NCI-H1694 treated with DMSO at 0.1 percent for 48 hours (cell line): ENCODE data around the gene EEPD1.
"Not testable (repeated sequence)": the region's sequence is repeated elsewhere in the genome, so short reads cannot be mapped to it uniquely, and the experiment has no call there.

Source experiments
- DNase-seq: peaks from one replicate; lab custom pipeline; 2025; lab: John Stamatoyannopoulos, UW

The EEPD1 gene

GRCh38 chr7:36129048-36129534 lies 24.0 kb upstream of the EEPD1 start:
- DNase-seq = peak; percentile 34

GRCh38 chr7:36130236-36130945 lies 22.7 kb upstream of the EEPD1 start:
- no peak for DNase-seq

- DNase-seq = no peak
Measured at GRCh38 chr7:36131026-36131425, 22.0 kb upstream of the EEPD1 start.

GRCh38 chr7:36131499-36131898 lies 21.6 kb upstream of the EEPD1 start:
- no peak for DNase-seq

GRCh38 chr7:36132012-36132411 lies 21.0 kb upstream of the EEPD1 start:
- peak; percentile 9 for DNase-seq

- DNase-seq = no peak
Measured at GRCh38 chr7:36135700-36136099, 17.4 kb upstream of the EEPD1 start.

- DNase-seq = no peak
Measured at GRCh38 chr7:36137258-36137657, 15.8 kb upstream of the EEPD1 start.

GRCh38 chr7:36137754-36138153 lies 15.3 kb upstream of the EEPD1 start:
- DNase-seq = no peak

GRCh38 chr7:36138209-36138608 lies 14.8 kb upstream of the EEPD1 start:
- DNase-seq = no peak

GRCh38 chr7:36141351-36141750 lies 11.7 kb upstream of the EEPD1 start:
- DNase-seq = no peak

GRCh38 chr7:36141850-36142249 lies 11.2 kb upstream of the EEPD1 start:
- no peak for DNase-seq

GRCh38 chr7:36144189-36144588 lies 8.9 kb upstream of the EEPD1 start:
- DNase-seq = no peak

GRCh38 chr7:36145686-36146085 lies 7.4 kb upstream of the EEPD1 start:
- no peak for DNase-seq

- DNase-seq = no peak
Measured at GRCh38 chr7:36147361-36147760, 5.7 kb upstream of the EEPD1 start.

- DNase-seq = no peak
Measured at GRCh38 chr7:36148422-36149065, 4.5 kb upstream of the EEPD1 start.

- DNase-seq = not testable (repeated sequence)
Measured at GRCh38 chr7:36149240-36149639, 3.8 kb upstream of the EEPD1 start.

GRCh38 chr7:36149694-36150452 lies 3.2 kb upstream of the EEPD1 start:
- no peak for DNase-seq

GRCh38 chr7:36151921-36152755 lies 916 bp upstream of the EEPD1 start:
- DNase-seq = no peak

GRCh38 chr7:36153571-36154097 lies 580 bp downstream of the EEPD1 start:
- DNase-seq = no peak

- DNase-seq = no peak
Measured at GRCh38 chr7:36154255-36155212, 1.5 kb downstream of the EEPD1 start.
